K562 (cell line): ENCODE measurements around the gene CCPG1. TPM values are rescaled to one million over a fixed set of nuclear protein-coding genes. Genes with fewer than 3 reads are reported as not detected.

ENCODE experiments used
- CHD7 ChIP-seq: fragments of 200-600 bp; sonication (generic); IDR thresholded peaks from one replicate; pipeline ENCODE4 v1.6.1; 2012; ENCODE audit warnings: mild to moderate bottlenecking, low read depth, low read length, inconsistent platforms
- PHB ChIP-seq: fragments of 250-450 bp; sonication (Bioruptor Pico); IDR thresholded peaks from 2 replicates; pipeline ENCODE4 v1.5.0; 2021
- POLR2B ChIP-seq: fragments of 450-650 bp; IDR thresholded peaks from 2 replicates; pipeline ENCODE4 v1.6.1; 2018; ENCODE audit warnings: low read depth; ENCODE audit not compliant: partially characterized antibody
- XRCC3 ChIP-seq: fragments of 450-650 bp; IDR thresholded peaks from 2 replicates; pipeline ENCODE4 v1.6.1; 2017; ENCODE audit warnings: mild to moderate bottlenecking, moderate library complexity
- polyA plus RNA-seq, 8 experiments: library from polyadenylated mRNA; depleted of rRNA in 4 of 8; stranded (reverse) in 5 of 8; unstranded in 3 of 8; fragments of >200 nt; fragmentation: Nextera tagmentation in 2 of 8; fragmentation: Illumina TruSeq in 1 of 8; extraction: Ambion mirVana in 2 of 8; extraction: Trizol in 1 of 8; gene quantifications; 2 replicates each; pipeline versions ENCODE4 v1.2.1 to v1.2.3, GENCODE V29; 2011 to 2014; ENCODE audit warnings: inconsistent platforms in 1 of 8, missing spikeins in 1 of 8
- total RNA-seq, 7 experiments: library from RNA; depleted of rRNA in 6 of 7; stranded (reverse); fragments of >200 nt in 6 of 7; fragmentation: Illumina TruSeq in 2 of 7; extraction: Trizol in 2 of 7; gene quantifications; 2 replicates each; pipeline versions ENCODE4 v1.2.1 to v1.2.3, GENCODE V29; 2011 to 2021; ENCODE audit warnings: low replicate concordance in 1 of 7

The CCPG1 gene
- total and polyA plus RNA-seq, 9 of the 15 experiments (the other 6 are each of a cell fraction or from before 2014, with no cell fraction given), result 33.0 to 54.9 (median 41.1) TPM

- TF ChIP-seq CHD7 (no peak), XRCC3 (no peak), PHB (CRISPR knock-in tag) (no peak), POLR2B (peak; percentile 20)
- TF ChIP-seq, all 486 proteins: peak for 1
Measured at GRCh38 chr15:55360256-55360655, 47.9 kb downstream of the CCPG1 start (continued).
